Glomerular visceral epithelial cell (primary cell): ENCODE results near the gene BCL2L1.

Experiments
- DNase-seq: peaks from one replicate; pipeline ENCODE4 v3.0.0-alpha.2; 2016; ENCODE audit errors: extremely low spot score

Gene BCL2L1

DNA sequence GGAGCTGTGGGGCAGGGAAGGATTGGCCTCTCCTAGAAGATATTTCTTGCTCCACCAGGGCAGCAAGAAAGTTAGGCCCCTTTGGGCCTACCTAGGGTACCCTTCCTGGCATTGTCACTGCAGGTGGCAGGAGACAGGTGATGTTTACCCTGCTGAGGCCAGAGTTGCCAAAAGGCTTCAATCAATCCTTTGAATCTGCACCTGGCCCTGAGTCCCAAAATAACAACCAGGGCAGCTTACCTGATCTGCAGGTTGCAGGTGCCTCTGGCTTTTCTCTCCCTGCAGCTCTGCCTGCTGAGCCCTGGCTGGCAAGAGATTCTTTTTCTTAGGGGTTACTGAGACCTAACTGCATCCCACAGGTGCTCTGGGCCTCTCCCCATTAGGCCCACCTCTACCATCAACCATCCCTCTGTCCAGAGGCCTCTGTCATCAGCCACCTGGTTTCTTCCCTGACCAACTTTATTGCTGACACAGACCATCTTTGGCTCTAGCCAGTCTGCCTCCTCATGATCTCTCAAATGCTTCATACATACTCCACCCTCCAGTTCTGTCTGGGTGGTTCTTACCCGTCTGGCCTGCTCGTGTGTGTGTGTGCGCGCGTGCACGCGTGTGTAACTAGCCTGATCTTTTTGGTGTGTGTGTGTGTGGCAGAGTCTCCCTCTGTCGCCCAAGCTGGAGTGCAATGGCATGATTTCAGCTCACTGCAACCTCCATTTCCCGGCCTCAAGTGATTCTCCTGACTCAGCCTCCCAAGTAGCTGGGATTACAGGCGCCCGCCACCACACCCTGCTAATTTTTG, 13.7 kb downstream of the BCL2L1 start:
- no peak for DNase-seq

DNA sequence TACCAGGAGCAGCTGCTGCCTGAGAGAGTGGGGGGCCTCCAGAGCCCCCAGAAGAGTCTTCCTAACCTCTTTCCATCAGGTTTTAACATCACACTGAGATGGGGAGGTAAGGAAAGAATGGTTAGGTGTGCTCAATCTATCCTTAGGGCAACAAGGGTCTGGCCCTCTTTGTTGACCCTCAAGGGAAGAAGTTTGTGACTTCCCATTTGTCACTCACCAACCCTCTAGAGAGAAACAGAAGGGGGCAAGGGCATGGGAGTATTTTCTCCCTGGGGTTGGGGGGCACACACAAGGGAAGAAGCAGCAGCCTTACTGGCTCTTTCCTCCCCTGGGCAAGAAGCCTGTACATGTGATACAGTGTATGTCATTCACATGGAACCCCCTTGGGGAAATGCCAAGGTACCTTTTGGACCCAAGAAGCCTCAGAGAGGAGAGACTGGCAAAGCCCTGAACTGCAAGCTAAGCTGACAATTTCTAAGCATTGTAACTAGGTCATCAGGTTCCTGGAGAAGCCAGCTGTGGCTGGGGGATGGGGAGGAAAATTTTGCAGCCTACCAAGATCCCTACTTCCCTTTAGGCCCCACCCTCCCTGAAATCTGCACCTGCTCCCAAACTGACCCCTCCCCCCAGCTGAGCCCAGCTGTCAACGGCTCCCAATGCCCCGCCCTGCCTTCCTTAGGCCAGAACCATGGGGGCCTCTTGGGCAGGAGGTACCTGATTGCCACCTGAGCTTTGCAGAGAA, 14.5 kb downstream of the BCL2L1 start:
- no peak for DNase-seq

- no peak for DNase-seq
These were observed 15.4 kb downstream of the BCL2L1 start for GRCh38 chr20:31707258-31707615.

DNA sequence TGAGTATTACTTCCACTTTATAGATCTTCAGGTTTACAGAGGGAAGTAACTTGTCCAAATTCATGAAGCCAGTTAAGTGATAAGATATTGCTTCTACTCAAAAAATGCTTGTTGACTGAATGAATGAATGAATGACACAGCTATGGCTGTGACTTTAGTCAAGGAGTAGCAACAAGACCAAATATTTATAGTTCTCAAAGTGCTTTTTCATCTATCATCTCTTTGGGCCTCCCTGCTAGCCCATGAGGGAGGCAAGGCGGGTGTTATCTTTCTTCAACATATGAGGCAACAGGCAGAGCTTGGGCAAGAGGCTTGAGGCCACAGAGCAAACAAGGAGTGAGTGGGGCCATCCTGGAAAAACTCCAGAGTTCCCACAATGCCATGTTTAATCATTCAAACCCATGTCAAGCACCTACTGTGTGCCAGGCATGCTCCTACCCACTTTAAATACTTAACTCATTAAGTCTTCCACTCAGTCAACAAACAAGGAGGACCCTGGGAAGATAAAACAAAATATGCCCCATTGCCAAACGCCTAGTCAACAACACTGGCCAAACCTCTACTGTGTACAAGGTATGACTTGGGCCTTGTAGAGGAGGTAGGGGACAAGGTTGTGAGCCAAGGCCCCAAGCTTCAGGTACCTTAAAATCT, 15.9 kb downstream of the BCL2L1 start:
- no peak for DNase-seq

GRCh38 chr20:31705598-31706597, 16.8 kb downstream of the BCL2L1 start:
- no peak for DNase-seq

DNA sequence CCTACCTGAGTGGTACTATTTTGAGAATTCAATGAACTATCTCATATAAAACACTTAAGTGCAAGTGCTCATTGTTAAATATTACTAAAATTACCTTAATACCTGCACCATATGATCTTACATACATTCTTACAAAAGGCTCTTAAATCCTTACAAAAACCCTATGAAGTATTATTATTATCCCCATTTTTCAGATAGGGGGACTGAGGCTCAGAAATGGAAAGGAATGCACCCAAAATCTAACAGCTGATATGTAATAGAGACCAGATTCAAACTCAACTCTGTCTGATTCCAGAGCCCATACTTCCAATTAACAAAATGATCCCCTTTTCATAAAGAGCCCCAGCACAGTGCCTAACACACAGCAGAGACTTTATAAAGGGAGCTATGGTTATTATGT, 17.5 kb downstream of the BCL2L1 start:
- DNase-seq = no peak

DNA sequence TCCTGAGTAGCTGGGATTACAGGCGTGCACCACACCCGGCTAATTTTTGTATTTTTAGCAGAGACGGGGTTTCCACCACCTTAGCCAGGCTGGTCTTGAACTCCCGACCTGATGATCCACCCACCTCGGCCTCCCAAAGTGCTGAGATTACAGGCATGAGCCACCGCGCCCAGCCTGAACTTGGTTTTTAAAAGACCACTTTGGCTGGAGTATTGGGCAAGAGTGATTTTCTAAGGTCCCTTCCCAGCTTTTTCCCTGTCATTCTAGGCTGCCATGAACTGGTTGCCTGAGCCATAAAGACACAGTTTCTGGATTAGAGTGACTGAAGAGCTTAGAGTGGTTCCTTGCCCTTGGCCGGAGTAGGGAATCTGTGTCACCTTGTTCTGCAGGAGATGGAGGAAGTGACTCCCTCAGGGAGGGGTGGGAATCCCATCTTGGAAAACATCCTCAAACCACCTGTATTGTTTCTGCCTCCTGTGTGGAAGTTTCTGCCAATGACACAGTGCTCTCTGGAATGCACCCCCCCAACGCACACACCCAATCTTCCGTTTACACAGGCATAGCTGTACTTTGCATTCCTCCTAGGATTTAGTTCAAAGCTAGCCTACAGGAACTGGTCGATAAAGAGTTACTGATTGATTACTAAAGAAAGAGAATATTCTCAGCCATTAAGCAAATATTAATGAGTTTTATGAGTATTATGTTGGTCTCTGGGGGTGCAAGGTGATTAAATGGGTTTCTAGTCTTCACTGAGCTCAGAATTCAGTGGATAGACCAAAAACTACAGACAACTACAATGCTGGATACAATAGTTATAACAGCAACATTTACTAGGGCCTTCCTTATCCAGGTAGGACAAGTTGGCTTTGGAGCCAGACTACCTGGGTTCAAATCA, 18.2 kb downstream of the BCL2L1 start:
- peak; percentile 95 for DNase-seq

DNA sequence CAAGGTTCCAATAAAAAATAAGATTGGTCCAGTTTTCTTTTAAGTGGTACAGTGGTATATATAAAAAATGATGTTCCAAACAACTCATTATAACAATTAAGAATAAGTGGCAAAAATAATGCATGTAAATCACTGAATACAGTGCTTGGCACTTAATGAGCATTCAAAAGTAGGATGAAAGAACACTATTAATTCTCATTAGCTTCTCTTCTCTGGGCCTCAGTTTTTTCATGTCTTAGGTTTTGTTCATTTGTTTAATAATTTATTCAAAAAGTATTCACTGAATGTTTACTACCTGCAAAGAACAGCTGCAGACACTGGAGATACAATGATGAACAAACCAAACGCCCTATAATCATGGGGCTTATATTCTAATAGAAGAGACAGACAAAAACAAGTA, 21.1 kb downstream of the BCL2L1 start:
- DNase-seq = no peak

DNA sequence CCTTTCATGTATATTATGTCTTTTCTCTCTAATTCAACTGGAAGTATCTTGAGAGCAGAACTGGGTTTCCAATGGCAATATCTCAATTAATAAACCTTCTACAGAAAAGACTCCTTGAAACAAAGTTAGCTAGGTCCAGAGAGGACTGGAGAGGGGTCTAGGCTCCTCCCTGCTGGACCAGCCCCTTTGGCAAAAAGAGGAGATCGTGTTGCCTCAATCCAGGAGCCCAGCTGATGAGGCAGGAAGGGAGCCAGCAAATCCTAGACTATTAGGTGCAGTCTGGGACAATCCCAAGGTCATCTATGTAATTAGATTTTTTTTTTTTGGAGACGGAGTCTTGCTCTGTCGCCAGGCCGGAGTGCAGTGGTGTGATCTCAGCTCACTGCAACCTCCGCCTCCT, 21.9 kb downstream of the BCL2L1 start:
- no peak for DNase-seq

GRCh38 chr20:31699801-31700728, 22.6 kb downstream of the BCL2L1 start:
- DNase-seq = no peak

DNA sequence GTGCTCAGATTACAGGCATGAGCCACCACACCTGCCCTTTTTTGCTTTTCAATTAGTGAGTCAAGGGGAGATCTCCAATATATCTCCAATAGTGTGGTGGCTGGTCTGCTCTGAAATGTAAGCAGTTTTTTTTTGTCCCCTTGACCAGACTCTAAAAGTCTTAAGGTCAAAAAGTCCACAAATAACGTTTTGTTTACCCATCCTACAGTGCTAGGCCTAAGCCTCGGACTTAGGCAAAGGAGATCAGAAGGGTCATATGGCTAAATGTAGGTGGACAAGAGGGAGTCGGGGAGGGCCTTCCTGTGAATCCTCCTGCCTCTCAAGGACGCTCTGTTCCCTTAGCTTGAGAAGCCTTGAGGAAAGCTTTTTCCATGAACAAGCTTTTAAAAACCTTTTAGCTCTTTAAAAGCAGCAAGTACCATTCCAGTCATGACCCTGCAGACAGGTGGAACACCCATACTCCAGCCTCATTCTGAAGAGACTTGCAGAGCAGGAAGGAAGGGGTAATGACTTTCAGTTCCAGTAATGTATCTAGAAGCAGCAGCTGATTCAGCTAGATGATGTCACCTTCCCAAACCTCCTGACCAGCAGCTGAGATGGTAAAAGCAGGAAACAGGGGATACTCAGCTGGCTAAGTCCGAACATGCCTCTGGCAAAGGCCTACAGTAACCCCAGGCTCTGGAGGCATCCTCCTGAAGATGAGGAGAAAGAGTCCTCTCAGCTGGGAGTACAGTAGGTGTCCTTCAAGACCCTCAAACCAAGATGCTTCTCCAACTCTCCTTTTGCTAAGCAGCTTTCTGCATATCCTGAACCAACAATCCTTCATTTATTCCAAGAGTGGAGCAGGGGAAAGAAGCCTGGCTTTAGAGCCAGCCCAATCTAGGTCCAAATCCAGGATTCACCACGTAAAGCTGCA, 23.6 kb downstream of the BCL2L1 start:
- DNase-seq = peak; percentile 95

GRCh38 chr20:31698243-31698802, 24.3 kb downstream of the BCL2L1 start:
- no peak for DNase-seq

DNA sequence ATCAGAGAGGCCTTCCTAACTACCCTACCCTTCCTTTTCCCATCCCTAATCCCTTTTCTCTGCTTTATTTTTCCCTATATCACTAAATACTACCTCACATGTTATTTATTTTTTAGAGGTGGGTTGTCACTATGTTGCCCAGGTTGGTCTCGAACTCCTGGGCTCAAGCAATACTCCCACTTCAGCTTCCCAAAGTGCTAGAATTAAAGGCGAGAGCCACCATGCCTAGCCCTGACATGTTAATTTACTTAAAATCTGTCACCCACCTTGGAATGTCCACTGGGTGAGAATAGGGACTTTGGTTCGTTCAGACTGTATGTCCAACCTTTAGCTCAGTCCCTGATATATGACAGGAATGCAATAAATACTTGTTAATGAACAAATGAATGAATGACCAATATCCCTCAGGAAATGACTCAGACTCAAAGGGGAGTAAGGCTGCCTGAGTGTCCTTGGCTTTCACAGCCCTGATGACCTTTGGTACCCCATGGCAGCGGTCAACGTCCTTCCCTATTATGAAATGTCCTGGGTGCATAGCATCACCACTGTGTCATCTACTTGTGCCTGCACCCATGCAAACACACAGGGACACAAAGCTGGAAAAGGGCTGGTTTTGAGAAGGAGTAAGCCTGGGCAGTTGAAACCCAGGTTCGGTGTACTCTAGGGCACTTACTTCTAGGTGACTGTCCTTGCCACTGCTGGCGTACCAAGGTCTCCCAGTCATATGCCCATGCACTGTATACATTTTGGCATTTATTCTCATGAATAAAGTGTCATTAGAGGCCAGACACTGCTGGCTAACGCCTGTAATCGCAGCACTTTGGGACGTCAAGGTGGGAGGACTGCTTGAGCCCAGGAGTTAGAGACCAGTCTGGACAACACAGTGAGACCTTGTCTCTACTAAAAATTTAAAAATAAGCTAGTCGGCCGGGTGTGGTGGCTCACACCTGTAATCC, 26.5 kb downstream of the BCL2L1 start:
- DNase-seq = peak; percentile 90

DNA sequence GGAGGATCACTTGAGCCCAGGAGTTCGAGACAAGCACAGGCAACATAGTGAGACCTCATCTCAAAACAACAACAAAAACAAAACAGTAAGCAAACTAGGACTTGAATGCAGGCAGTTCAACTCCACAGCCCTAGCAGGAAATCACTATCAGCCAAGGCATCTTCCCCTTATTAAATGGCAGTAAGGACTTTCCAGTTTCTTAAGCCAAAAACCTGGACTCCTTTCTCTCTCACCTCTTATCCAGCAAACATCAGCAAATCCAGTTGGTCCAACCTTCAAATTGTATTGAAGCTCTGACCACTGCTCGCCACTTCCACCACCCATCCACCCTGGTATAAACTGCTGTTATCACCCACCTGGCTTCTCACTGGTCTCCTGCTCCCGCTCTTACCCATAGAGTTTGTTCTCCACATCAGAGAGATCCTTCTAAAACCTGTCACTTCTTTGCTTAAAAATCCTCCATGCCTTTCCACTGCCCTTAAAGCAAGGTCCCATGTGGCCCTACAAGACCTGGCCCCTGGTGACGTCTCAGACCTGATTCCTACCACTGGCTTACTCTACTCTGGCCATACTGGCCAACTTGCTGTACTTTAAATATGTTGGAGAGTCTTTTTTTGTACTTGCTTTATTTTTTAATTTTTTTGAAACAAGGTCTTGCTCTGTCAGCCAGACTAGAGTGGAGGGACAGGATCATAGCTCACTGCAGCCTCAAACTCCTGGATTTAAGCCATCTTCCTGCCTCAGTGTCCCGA, 27.6 kb downstream of the BCL2L1 start:
- no peak for DNase-seq

GRCh38 chr20:31693987-31694661, 28.5 kb downstream of the BCL2L1 start:
- DNase-seq = no peak

DNA sequence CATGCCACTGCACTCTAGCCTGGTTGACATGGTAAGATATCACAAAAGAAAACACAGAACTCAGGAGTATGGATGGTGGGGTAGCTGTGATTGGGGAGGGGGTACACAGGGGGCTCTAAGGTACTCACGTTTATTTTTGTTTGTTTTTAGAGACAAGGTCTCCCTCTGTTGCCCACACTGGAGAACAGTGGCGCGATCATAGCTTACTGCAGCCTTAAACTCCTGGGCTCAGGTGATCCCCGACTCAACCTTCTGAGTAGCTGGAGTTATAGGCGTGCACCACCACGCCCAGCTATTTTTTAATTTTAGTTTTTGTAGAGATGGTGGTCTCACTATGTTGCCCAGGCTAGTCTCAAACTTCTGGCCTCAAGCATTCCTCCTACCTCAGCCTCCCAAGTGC, 29.3 kb downstream of the BCL2L1 start:
- no peak for DNase-seq
